GM23338 (cell line): Measurements from ENCODE around the gene MEGF9. TPM values are rescaled to one million over a fixed set of nuclear protein-coding genes. Genes with fewer than 3 reads are reported as not detected.

Source experiments
- ATAC-seq: fragments of 200-7000 bp; cut with Tn5 transposase; 3 replicates; pipeline ENCODE4 v1.9.1; 2020
- DNase-seq: peaks from one replicate; pipeline ENCODE4 v3.0.0-alpha.2; 2015; ENCODE audit warnings: low spot score
- H2AFZ ChIP-seq: fragments of 200-600 bp; sonication (generic); 2 replicates; pipeline ENCODE4 v1.8.0; 2016; ENCODE audit warnings: antibody characterized with exemption, mild to moderate bottlenecking, moderate library complexity
- H3F3A ChIP-seq: fragments of 200-600 bp; sonication (generic); replicated peaks from 2 replicates; pipeline ENCODE4 v1.8.0; 2017; ENCODE audit warnings: antibody characterized with exemption, mixed run types, low read depth
- H3K27ac ChIP-seq: fragments of 200-600 bp; sonication (generic); 2 replicates; pipeline ENCODE4 v1.6.1; 2016; ENCODE audit warnings: low read depth
- H3K27me3 ChIP-seq: fragments of 200-600 bp; sonication (generic); 2 replicates; pipeline ENCODE4 v1.8.0; 2016; ENCODE audit warnings: mild to moderate bottlenecking, mixed run types, moderate library complexity; ENCODE audit not compliant: insufficient read depth
- H3K36me3 ChIP-seq: fragments of 200-600 bp; sonication (generic); 2 replicates; pipeline ENCODE4 v1.8.0; 2016; ENCODE audit warnings: mild to moderate bottlenecking; ENCODE audit not compliant: insufficient read depth
- H3K4me1 ChIP-seq: fragments of 200-600 bp; sonication (generic); 2 replicates; pipeline ENCODE4 v1.8.0; 2016; ENCODE audit warnings: mild to moderate bottlenecking, moderate library complexity; ENCODE audit not compliant: insufficient read depth
- H3K4me2 ChIP-seq: fragments of 200-600 bp; sonication (generic); 2 replicates; pipeline ENCODE4 v1.7.1; 2017; ENCODE audit warnings: mixed run types
- H3K4me3 ChIP-seq: fragments of 200-600 bp; sonication (generic); 2 replicates; pipeline ENCODE4 v1.6.1; 2016; ENCODE audit warnings: mixed run types
- H3K79me2 ChIP-seq: fragments of 200-600 bp; sonication (generic); replicated peaks from 2 replicates; pipeline ENCODE4 v1.8.0; 2017; ENCODE audit warnings: mild to moderate bottlenecking; ENCODE audit not compliant: insufficient read depth
- H3K9me2 ChIP-seq: fragments of 200-600 bp; sonication (generic); 2 replicates; pipeline ENCODE4 v1.8.0; 2017; ENCODE audit not compliant: insufficient read depth
- H4K20me1 ChIP-seq: fragments of 200-600 bp; sonication (generic); replicated peaks from 2 replicates; pipeline ENCODE4 v1.8.0; 2017; ENCODE audit warnings: mild to moderate bottlenecking; ENCODE audit not compliant: insufficient read depth
- H3K27ac Mint-ChIP-seq: 2 replicates; pipeline ENCODE4 v1.8.0; 2020; ENCODE audit warnings: inconsistent platforms, mild to moderate bottlenecking, moderate library complexity, mixed read lengths
- H3K27me3 Mint-ChIP-seq: 3 replicates; pipeline ENCODE4 v1.8.0; 2022; ENCODE audit warnings: low read depth, mild to moderate bottlenecking, moderate library complexity, mixed read lengths, inconsistent platforms; ENCODE audit not compliant: insufficient read depth, poor library complexity
- H3K36me3 Mint-ChIP-seq: 3 replicates; pipeline ENCODE4 v1.8.0; 2021; ENCODE audit warnings: low read depth, mild to moderate bottlenecking, inconsistent platforms, moderate library complexity, mixed read lengths
- H3K4me1 Mint-ChIP-seq: 3 replicates; pipeline ENCODE4 v1.8.0; 2020; ENCODE audit warnings: mild to moderate bottlenecking, inconsistent platforms, mixed read lengths
- H3K4me3 Mint-ChIP-seq: 3 replicates; pipeline ENCODE4 v1.8.0; 2021; ENCODE audit warnings: moderate library complexity, mild to moderate bottlenecking, inconsistent platforms, mixed read lengths
- H3K9me3 Mint-ChIP-seq: 3 replicates; pipeline ENCODE4 v1.8.0; 2020; ENCODE audit warnings: moderate library complexity, mild to moderate bottlenecking, inconsistent platforms, mixed read lengths
- CREB1 ChIP-seq: fragments of 250-450 bp; sonication (Bioruptor Pico); IDR thresholded peaks from 2 replicates; pipeline ENCODE4 v1.5.0; 2020; ENCODE audit warnings: low read depth, mild to moderate bottlenecking, moderate library complexity
- CTCF ChIP-seq, 2 experiments: fragments of 200-600 bp in 1 of 2; sonication (generic) in 1 of 2; conservative IDR thresholded peaks; 2 replicates each; pipeline versions ENCODE4 v1.5.1 to v1.6.1; 2016 to 2017; ENCODE audit warnings: antibody characterized with exemption in 2 of 2, low read depth in 2 of 2, mild to moderate bottlenecking in 2 of 2, moderate library complexity in 1 of 2
- ETS1 ChIP-seq: IDR thresholded peaks from 2 replicates; pipeline ENCODE4 v1.6.1; 2016; ENCODE audit warnings: antibody characterized with exemption
- EZH2 ChIP-seq: fragments of 200-600 bp; sonication (generic); IDR thresholded peaks from one replicate; pipeline ENCODE4 v1.8.0; 2017; ENCODE audit warnings: antibody characterized with exemption, mild to moderate bottlenecking, low read depth; ENCODE audit not compliant: unreplicated experiment
- EZH2phosphoT487 ChIP-seq: fragments of 200-600 bp; sonication (generic); IDR thresholded peaks from one replicate; pipeline ENCODE4 v1.8.1; 2018; ENCODE audit warnings: antibody characterized with exemption; ENCODE audit not compliant: unreplicated experiment
- JUNB ChIP-seq: IDR thresholded peaks from one replicate; pipeline ENCODE4 v1.6.1; 2016; ENCODE audit warnings: antibody characterized with exemption; ENCODE audit not compliant: unreplicated experiment
- POLR2AphosphoS5 ChIP-seq: IDR thresholded peaks from 2 replicates; pipeline ENCODE4 v1.6.1; 2016; ENCODE audit warnings: antibody characterized with exemption, low read depth
- REST ChIP-seq: IDR thresholded peaks from one replicate; pipeline ENCODE4 v1.6.1; 2018; ENCODE audit warnings: antibody characterized with exemption; ENCODE audit not compliant: unreplicated experiment
- ZNF114 ChIP-seq: fragments of 250-450 bp; sonication (Bioruptor Pico); IDR thresholded peaks from 2 replicates; pipeline ENCODE4 v1.5.0; 2020; ENCODE audit warnings: mild to moderate bottlenecking, moderate library complexity
- ZNF331 ChIP-seq: fragments of 250-450 bp; sonication (Bioruptor Pico); IDR thresholded peaks from 2 replicates; pipeline ENCODE4 v1.5.0; 2020; ENCODE audit warnings: low read depth, mild to moderate bottlenecking, moderate library complexity
- polyA plus RNA-seq: library from polyadenylated mRNA; unstranded; fragments of >200 nt; fragmentation: Nextera tagmentation; extraction: Ambion mirVana; gene quantifications from 2 replicates; pipeline ENCODE4 v1.2.1, GENCODE V29; 2016
- total RNA-seq: library from RNA; depleted of rRNA; stranded (reverse); fragments of >200 nt; shearing (Covaris generic); gene quantifications from 2 replicates; pipeline ENCODE4 v1.2.3, GENCODE V29; 2014

The MEGF9 gene
- total and polyA plus RNA-seq, 2 experiments from 2014 or later, result 0.87 to 1.6 TPM

GRCh38 chr9:120583958-120584369 lies 130.3 kb downstream of the MEGF9 start:
- H3K27ac ChIP-seq, result no peak overlapping the region
- no peak for ATAC-seq
- 0 out of 2 replicates have a peak, but pooled peaks cover 2% of the 10 kb centered on the region for H4K20me1 ChIP-seq
- H3K4me1 ChIP-seq, result peaks cover 2% of the 10 kb centered on the region
- TF ChIP-seq CTCF (conservative IDR thresholded peaks at IDR 0.05; ENCODE audit: low read depth in 2 of 2) (no peak), REST (no peak), CREB1 (CRISPR knock-in tag) (peak; percentile 21; the same call in 1 of the 2 replicates)
- H3K4me2 ChIP-seq, result no peak overlapping the region
- no peak overlapping the region for H3K4me3 ChIP-seq
- H3K27me3 Mint-ChIP-seq, result peaks cover 6% of the 10 kb centered on the region
- H3K4me3 Mint-ChIP-seq, result no peak overlapping the region
- no peaks in the 10 kb centered on the region for H3K36me3 ChIP-seq
- no peak overlapping the region for H2AFZ ChIP-seq
- no peaks in the 10 kb centered on the region for H3K9me2 ChIP-seq
- peak; percentile 40 for DNase-seq
- H3K9me3 Mint-ChIP-seq, result no peaks in the 10 kb centered on the region
- no peaks in the 10 kb centered on the region for H3K36me3 Mint-ChIP-seq
- H3K27me3 ChIP-seq, result no peaks in the 10 kb centered on the region
- no peak overlapping the region for H3K27ac Mint-ChIP-seq
- peaks cover 9% of the 10 kb centered on the region for H3K4me1 Mint-ChIP-seq
- peaks cover 7% of the 10 kb centered on the region for H3K79me2 ChIP-seq
- H3F3A ChIP-seq, result 0 out of 2 replicates have a peak, but pooled peaks cover 2% of the 10 kb centered on the region

- peak within 1 kb of the TSS; percentile 44; the same call in 1 of the 2 replicates for H2AFZ ChIP-seq
- peak within 1 kb of the TSS; percentile 93 for H3K4me2 ChIP-seq
- Mint-ChIP-seq H3K9me3 (no peaks in the 10 kb centered on the region), H3K4me3 (peak within 1 kb of the TSS; percentile 98), H3K4me1 (peaks cover 13% of the 10 kb centered on the region), H3K27me3 (peaks cover 6% of the 10 kb centered on the region), H3K27ac (peak within 1 kb of the TSS; percentile 97), H3K36me3 (peaks cover 2% of the 10 kb centered on the region; the same call in 1 of the 3 replicates)
- no peaks in the 10 kb centered on the region for H3K9me2 ChIP-seq
- peak; percentile 96 for ATAC-seq
- H3K4me3 ChIP-seq, result peak within 1 kb of the TSS; percentile 89
- TF ChIP-seq ZNF331 (CRISPR knock-in tag) (no peak), JUNB (no peak), CREB1 (CRISPR knock-in tag) (peak; percentile 93), EZH2 (no peak), ZNF114 (CRISPR knock-in tag) (peak; percentile 88; the same call in 1 of the 2 replicates), REST (no peak), POLR2AphosphoS5 (peak; percentile 49; the same call in 1 of the 2 replicates), ETS1 (peak; percentile 96), EZH2phosphoT487 (no peak)
- peaks cover 44% of the 10 kb centered on the region for H3K79me2 ChIP-seq
- H3K4me1 ChIP-seq, result peaks cover 10% of the 10 kb centered on the region
- no peaks in the 10 kb centered on the region for H3K36me3 ChIP-seq
- peaks cover 18% of the 10 kb centered on the region for H4K20me1 ChIP-seq
- peak within 1 kb of the TSS; percentile 79; the same call in 1 of the 2 replicates for H3K27ac ChIP-seq
- DNase-seq, result peak; percentile 99
- no peaks in the 10 kb centered on the region for H3K27me3 ChIP-seq
- H3F3A ChIP-seq, result 0 out of 2 replicates have a peak, but pooled peaks cover 3% of the 10 kb centered on the region
Measured at GRCh38 chr9:120580051-120580896, 134.0 kb downstream of the MEGF9 start, which contains the start of gene CDK5RAP2. Gene CDK5RAP2, minus strand, starts transcription at chr9:120580167. Its CDS starts 189 bp downstream, at chr9:120579978.
